GM21390 (cell line): ENCODE data around the gene FLCN.
"Not testable (repeated sequence)": the region's sequence is repeated elsewhere in the genome, so short reads cannot be mapped to it uniquely, and the experiment has no call there.

Experiments used
- ATAC-seq: cut with Tn5 transposase; IDR thresholded peaks from one replicate; pipeline ENCODE4 v1.9.1; 2021; ENCODE audit not compliant: unreplicated experiment

The FLCN gene

GRCh38 chr17:17214646-17215436 lies 22.1 kb downstream of the FLCN start:
- ATAC-seq, result no peak

- ATAC-seq, result no peak
Observed at GRCh38 chr17:17213775-17214174, 23.2 kb downstream of the FLCN start.

- no peak for ATAC-seq
Observed at GRCh38 chr17:17207998-17208397, 29.0 kb downstream of the FLCN start.

GRCh38 chr17:17206913-17207335 lies 30.0 kb downstream of the FLCN start:
- ATAC-seq, result no peak

- no peak for ATAC-seq
Observed at GRCh38 chr17:17206124-17206912, 30.6 kb downstream of the FLCN start, which contains the start of gene PLD6. Gene PLD6 (minus strand): TSS chr17:17206333. CDS start chr17:17206286, 47 bp downstream.

- ATAC-seq, result no peak
Observed at GRCh38 chr17:17205368-17206123, 31.4 kb downstream of the FLCN start.

GRCh38 chr17:17204635-17205231 lies 32.2 kb downstream of the FLCN start:
- no peak for ATAC-seq

GRCh38 chr17:17204041-17204591 lies 32.9 kb downstream of the FLCN start:
- ATAC-seq, result no peak

- ATAC-seq, result no peak
Observed at GRCh38 chr17:17203173-17203730, 33.7 kb downstream of the FLCN start.

- ATAC-seq, result no peak
Observed at GRCh38 chr17:17201907-17202306, 35.1 kb downstream of the FLCN start.

GRCh38 chr17:17201271-17201670 lies 35.7 kb downstream of the FLCN start:
- no peak for ATAC-seq

- no peak for ATAC-seq
Observed at GRCh38 chr17:17200831-17201230, 36.1 kb downstream of the FLCN start.

- no peak for ATAC-seq
Observed at GRCh38 chr17:17200311-17200710, 36.7 kb downstream of the FLCN start.

- no peak for ATAC-seq
Observed at GRCh38 chr17:17198281-17198680, 38.7 kb downstream of the FLCN start.

GRCh38 chr17:17196776-17197175 lies 40.2 kb downstream of the FLCN start:
- ATAC-seq, result no peak

- not testable (repeated sequence) for ATAC-seq
Observed at GRCh38 chr17:17195466-17195865, 41.5 kb downstream of the FLCN start.

GRCh38 chr17:17191961-17192381 lies 45.0 kb downstream of the FLCN start:
- ATAC-seq, result no peak

- ATAC-seq, result no peak
Observed at GRCh38 chr17:17191346-17191792, 45.6 kb downstream of the FLCN start.

GRCh38 chr17:17190188-17190587 lies 46.8 kb downstream of the FLCN start:
- ATAC-seq, result no peak

- no peak for ATAC-seq
Observed at GRCh38 chr17:17189559-17189958, 47.4 kb downstream of the FLCN start.
